Panc1 (cell line): Measurements from ENCODE around the gene COL10A1.

Source experiments
- POLR2AphosphoS5 ChIP-seq: IDR thresholded peaks from 2 replicates; pipeline ENCODE4 v1.6.1; 2012; ENCODE audit warnings: mild to moderate bottlenecking, low read depth, low read length, moderate library complexity
- REST ChIP-seq, 2 experiments: IDR thresholded peaks; 2 replicates each; pipeline ENCODE4 v1.6.1; 2011 to 2012; ENCODE audit warnings: low read depth in 2 of 2, control low read depth in 1 of 2, low read length in 1 of 2, mild to moderate bottlenecking in 1 of 2, moderate library complexity in 1 of 2; ENCODE audit not compliant: insufficient read depth in 1 of 2
- SIN3A ChIP-seq: IDR thresholded peaks from 2 replicates; pipeline ENCODE4 v1.6.1; 2012; ENCODE audit warnings: low read depth, mild to moderate bottlenecking, low read length, moderate library complexity, borderline replicate concordance; ENCODE audit not compliant: insufficient read depth
- TF ChIP-seq, protein P1 (sequence below): fragments of 450-650 bp; IDR thresholded peaks from 2 replicates; pipeline ENCODE4 v1.5.1; 2017; ENCODE audit warnings: mild to moderate bottlenecking

DNA sequence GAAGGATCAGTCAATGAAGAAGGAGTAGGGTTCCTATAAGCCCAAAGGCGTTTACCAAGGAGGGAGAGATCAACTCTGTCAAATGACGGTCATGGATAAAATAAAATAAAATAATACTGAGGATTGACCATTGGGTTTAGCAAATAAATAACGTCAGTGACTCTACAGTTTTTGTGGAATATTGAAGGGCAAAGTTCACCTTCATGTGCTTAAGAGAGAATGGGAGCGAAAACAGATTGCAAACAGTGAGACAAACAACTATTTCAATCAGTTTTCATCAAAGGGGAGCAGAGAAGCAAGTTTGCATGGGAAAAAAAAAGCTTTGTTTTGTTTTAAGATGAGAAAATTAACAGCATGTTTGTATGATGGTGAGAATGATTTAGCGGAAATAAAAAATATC lies 42.9 kb downstream of the COL10A1 start:
- TF ChIP-seq, protein P1, sequence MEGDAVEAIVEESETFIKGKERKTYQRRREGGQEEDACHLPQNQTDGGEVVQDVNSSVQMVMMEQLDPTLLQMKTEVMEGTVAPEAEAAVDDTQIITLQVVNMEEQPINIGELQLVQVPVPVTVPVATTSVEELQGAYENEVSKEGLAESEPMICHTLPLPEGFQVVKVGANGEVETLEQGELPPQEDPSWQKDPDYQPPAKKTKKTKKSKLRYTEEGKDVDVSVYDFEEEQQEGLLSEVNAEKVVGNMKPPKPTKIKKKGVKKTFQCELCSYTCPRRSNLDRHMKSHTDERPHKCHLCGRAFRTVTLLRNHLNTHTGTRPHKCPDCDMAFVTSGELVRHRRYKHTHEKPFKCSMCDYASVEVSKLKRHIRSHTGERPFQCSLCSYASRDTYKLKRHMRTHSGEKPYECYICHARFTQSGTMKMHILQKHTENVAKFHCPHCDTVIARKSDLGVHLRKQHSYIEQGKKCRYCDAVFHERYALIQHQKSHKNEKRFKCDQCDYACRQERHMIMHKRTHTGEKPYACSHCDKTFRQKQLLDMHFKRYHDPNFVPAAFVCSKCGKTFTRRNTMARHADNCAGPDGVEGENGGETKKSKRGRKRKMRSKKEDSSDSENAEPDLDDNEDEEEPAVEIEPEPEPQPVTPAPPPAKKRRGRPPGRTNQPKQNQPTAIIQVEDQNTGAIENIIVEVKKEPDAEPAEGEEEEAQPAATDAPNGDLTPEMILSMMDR: no peak
- no peak for TF ChIP-seq POLR2AphosphoS5
- no peak for TF ChIP-seq REST (IDR thresholded peaks at IDR 0.05; ENCODE audit: insufficient read depth in 1 of 2, low read depth in 2 of 2, low read length in 1 of 2)
- TF ChIP-seq SIN3A: no peak
